ENCODE data around the gene CLK2.

CLK2 gene

DNA sequence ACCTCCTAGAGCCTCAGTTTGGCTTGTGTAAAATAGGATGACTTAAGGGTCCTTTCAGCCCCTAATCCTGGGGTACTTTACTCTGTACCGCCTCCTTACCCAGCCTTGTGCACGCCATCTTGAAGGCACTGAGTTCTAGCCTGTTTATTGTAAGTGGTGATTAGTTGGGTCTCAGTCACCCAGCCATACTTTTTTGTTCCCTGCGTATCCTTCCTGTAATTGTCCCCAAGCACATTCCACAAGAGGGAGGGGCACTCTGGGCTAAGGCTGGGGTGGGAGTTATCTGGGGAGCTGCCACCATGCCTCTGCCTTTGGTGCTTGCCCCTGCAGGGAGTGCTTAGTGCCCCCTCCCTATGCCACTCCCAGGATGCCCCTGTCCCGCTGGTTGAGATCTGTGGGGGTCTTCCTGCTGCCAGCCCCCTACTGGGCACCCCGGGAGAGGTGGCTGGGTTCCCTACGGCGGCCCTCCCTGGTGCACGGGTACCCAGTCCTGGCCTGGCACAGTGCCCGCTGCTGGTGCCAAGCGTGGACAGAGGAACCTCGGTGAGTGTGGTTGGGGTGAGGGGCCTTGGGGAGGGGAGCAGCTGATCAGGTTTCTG lies 36.2 kb upstream of the CLK2 start:
- Histone ChIP-seq H3K36me3 (peaks cover 22% of the 10 kb centered on the region), H3K9me3 (no peaks in the 10 kb centered on the region), H3K4me1 (ENCODE audit: control insufficient read depth in 1 of 2, insufficient read depth in 1 of 2, low read depth in 1 of 2, low read length in 1 of 2) (peaks cover 16 to 21% of the 10 kb centered on the region in 2 experiments), H3K4me3 (ENCODE audit: low read depth in 1 of 2, low read length in 1 of 2) (peak overlapping the region; percentile 85), H3K27ac (peak overlapping the region; percentile 92), H3K27me3 (no peaks in the 10 kb centered on the region)
- TF ChIP-seq CTCF (IDR thresholded peaks at IDR 0.05), result no peak

DNA sequence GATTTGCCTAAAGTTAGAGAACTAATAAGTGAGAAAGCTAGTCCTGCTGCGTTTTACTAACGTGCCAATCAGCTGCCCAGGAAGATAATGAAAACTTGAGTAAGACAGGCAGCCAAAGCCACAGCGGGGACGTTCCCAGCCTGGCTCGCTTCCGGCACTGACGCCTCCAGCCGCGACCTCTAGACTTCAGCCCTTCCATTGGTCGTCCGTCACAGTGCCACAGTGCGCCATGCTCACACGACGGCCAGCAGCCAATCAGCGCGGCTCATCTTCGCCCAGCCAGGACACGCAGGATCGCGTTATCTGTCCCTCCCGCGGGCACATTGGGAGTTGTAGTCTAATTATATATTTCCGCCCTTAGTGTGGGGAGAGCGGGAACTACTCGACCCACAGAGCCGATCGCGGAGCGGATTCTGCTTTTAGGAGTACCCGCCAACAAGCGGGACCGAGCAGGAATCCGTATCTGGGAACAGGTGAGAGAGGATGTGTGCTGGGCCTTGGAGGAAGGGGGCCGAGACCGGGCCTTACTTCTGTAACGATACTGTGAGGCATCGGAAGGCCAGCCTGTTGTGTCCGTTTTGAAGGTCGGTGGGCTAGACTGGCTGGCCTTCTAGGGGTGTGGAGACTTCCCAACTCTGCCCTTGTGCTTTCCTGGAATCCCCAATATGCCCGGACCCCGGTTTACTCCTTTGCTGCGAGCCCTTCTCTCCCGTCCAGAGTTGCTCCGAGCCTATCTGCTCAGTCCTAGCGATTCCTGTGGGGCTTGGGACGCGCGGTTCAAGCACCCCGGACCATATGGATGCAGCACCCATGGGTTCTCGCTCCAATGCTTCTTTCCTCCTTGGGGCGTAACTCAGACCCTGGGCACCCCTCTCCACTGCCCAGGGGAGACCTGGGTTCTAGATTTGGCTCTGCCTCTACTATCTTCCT lies 35.5 kb upstream of the CLK2 start, which contains the start of gene FDPS:
FDPS (plus strand) TSS at position 374 of the 930 bp plus-strand sequence. CDS start 924 bp downstream, outside the sequence.
- peaks cover 16 to 21% of the 10 kb centered on the region in 2 experiments for H3K4me1 ChIP-seq (ENCODE audit: control insufficient read depth in 1 of 2, insufficient read depth in 1 of 2, low read depth in 1 of 2, low read length in 1 of 2)
- no peaks in the 10 kb centered on the region for H3K9me3 ChIP-seq
- peaks cover 18% of the 10 kb centered on the region for H3K36me3 ChIP-seq
- peak within 1 kb of the TSS; percentile 85 for H3K4me3 ChIP-seq (ENCODE audit: low read depth in 1 of 2, low read length in 1 of 2)
- H3K27ac ChIP-seq, result peak within 1 kb of the TSS; percentile 92
- no peaks in the 10 kb centered on the region for H3K27me3 ChIP-seq
- TF ChIP-seq CTCF (IDR thresholded peaks at IDR 0.05), result peak; percentile 67

DNA sequence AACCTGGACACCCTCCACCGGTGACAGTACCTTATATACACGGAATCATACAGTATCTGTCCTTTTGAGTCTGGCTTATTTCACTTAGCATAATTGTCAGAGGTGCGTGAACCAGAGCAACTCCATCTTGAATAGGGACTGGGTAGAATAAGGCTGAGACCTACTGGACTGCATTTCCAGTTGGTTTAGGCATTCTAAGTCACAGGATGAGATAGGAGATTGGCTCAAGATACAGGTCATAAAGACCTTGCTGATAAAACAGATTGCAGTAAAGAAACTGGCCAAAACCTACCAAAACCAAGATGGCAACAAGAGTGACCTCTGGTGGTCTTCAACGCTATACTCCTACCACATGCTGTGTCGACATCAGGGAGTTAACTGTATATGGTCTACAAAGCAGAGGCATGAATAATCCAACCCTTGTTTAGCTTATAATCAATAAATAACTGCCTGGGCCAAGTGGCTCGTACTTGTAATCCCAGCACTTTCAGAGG lies 34.0 kb upstream of the CLK2 start:
- Histone ChIP-seq H3K36me3 (peaks cover 8% of the 10 kb centered on the region), H3K27ac (peak overlapping the region; percentile 92), H3K4me3 (ENCODE audit: low read depth in 1 of 2, low read length in 1 of 2) (no peak overlapping the region), H3K27me3 (no peaks in the 10 kb centered on the region), H3K4me1 (ENCODE audit: control insufficient read depth in 1 of 2, insufficient read depth in 1 of 2, low read depth in 1 of 2, low read length in 1 of 2) (peaks cover 16 to 21% of the 10 kb centered on the region in 2 experiments), H3K9me3 (no peaks in the 10 kb centered on the region)
- TF ChIP-seq CTCF (IDR thresholded peaks at IDR 0.05), result no peak

- Histone ChIP-seq H3K36me3 (peaks cover 5% of the 10 kb centered on the region), H3K4me3 (ENCODE audit: low read depth in 1 of 2, low read length in 1 of 2) (no peak overlapping the region), H3K9me3 (no peaks in the 10 kb centered on the region), H3K27me3 (no peaks in the 10 kb centered on the region), H3K4me1 (ENCODE audit: control insufficient read depth in 1 of 2, insufficient read depth in 1 of 2, low read depth in 1 of 2, low read length in 1 of 2) (peaks cover 16 to 21% of the 10 kb centered on the region in 2 experiments), H3K27ac (no peak overlapping the region)
- no peak for TF ChIP-seq CTCF (IDR thresholded peaks at IDR 0.05)
Observed at GRCh38 chr1:155305881-155306391, 32.6 kb upstream of the CLK2 start.

GRCh38 chr1:155304558-155305063 lies 31.3 kb upstream of the CLK2 start:
- Histone ChIP-seq H3K9me3 (no peaks in the 10 kb centered on the region), H3K27ac (no peak overlapping the region), H3K4me3 (ENCODE audit: low read depth in 1 of 2, low read length in 1 of 2) (no peak overlapping the region), H3K27me3 (no peaks in the 10 kb centered on the region), H3K36me3 (no peaks in the 10 kb centered on the region), H3K4me1 (ENCODE audit: control insufficient read depth in 1 of 2, insufficient read depth in 1 of 2, low read depth in 1 of 2, low read length in 1 of 2) (peaks cover 12 to 16% of the 10 kb centered on the region in 2 experiments)
- no peak for TF ChIP-seq CTCF (IDR thresholded peaks at IDR 0.05)

Data from neutrophil (primary cell).